NCI-H1694 treated with DMSO at 0.1 percent for 48 hours (cell line): ENCODE data around the gene TRO.

Source experiments
- DNase-seq: peaks from one replicate; lab custom pipeline; 2025; lab: John Stamatoyannopoulos, UW

The TRO gene

GRCh38 chrX:54964766-54965497 lies 44.3 kb downstream of the TRO start:
- DNase-seq, result no peak

- no peak for DNase-seq
Measured at GRCh38 chrX:54977387-54977786, 56.8 kb downstream of the TRO start.

GRCh38 chrX:54978448-54978847 lies 57.8 kb downstream of the TRO start:
- no peak for DNase-seq

- DNase-seq, result no peak
Measured at GRCh38 chrX:54979432-54979831, 58.8 kb downstream of the TRO start.

- no peak for DNase-seq
Measured at GRCh38 chrX:54980334-54980733, 59.7 kb downstream of the TRO start.
